ENCODE results near the gene NCF4.

Gene NCF4

DNA sequence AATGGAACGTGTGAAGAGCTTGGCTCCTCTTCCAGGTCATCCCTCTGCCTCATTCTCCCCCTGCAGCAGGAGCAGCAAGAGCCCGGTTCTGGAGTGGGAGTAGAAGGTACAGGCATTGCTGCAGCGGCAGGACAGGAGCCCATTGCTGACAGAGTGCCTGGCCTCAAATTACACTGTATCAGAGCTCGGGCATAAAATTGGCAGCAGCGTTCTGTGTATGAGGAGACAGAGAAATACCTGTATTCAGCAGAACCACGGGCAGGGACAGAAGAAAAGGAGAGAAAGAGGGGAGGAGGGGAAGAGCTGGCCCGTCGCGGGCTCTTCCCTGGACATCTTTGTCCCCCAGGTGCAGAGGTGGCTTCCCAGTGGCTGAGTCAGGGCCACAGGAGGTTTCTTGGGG lies 2.6 kb upstream of the NCF4 start:
- H3K23ac ChIP-seq (ENCODE audit: low read length): no peak overlapping the region

DNA sequence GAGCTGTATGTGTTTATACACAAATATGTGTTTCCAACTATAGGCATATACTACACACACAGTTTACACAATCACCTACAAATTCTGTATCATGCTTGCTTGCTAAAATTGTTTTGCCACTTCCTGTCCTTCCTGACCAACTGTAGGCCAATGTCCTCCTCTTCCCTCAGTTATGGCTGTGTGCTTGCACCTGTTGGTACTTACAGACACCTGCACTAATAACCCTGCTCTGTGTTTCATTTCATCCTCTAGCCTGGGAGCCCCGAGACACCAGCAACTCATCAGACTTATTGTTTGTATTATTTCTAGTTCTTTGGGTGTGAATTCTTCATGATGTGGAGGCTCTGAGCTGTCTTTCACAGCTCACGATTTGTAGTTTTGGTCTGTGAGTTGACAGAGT lies 1.8 kb upstream of the NCF4 start:
- Histone ChIP-seq H3K79me2 (ENCODE audit: control insufficient read depth, insufficient read depth, low read length, poor library complexity) (no peaks in the 10 kb centered on the region), H3K14ac (ENCODE audit: low read length) (no peak overlapping the region), H4K12ac (ENCODE audit: low read depth, low read length) (no peak overlapping the region), H2AFZ (ENCODE audit: insufficient read depth, low read length, poor library complexity) (no peak overlapping the region), H3K36me3 (ENCODE audit: control insufficient read depth in 1 of 2, insufficient read depth in 2 of 2, low read length in 2 of 2) (no peaks in the 10 kb centered on the region), H3K4me1 (ENCODE audit: control insufficient read depth in 1 of 2, insufficient read depth in 2 of 2, low read length in 2 of 2) (no peaks in the 10 kb centered on the region), H2BK5ac (ENCODE audit: low read depth, low read length, poor library complexity) (no peak overlapping the region), H2BK120ac (ENCODE audit: insufficient read depth, low read length, poor library complexity) (no peak overlapping the region), H3K27ac (ENCODE audit: low read depth, low read length) (no peak overlapping the region), H3K27me3 (ENCODE audit: insufficient read depth, low read length) (no peaks in the 10 kb centered on the region), H3K9ac (ENCODE audit: low read length) (no peak overlapping the region), H3K23ac (ENCODE audit: low read length) (no peak overlapping the region), H3K4me2 (ENCODE audit: low read length) (no peak overlapping the region), H3K79me1 (ENCODE audit: low read length) (no peaks in the 10 kb centered on the region), H2AK5ac (ENCODE audit: low read length) (no peak overlapping the region), H3K9me3 (ENCODE audit: insufficient read depth, low read depth, low read length) (peaks cover 2% of the 10 kb centered on the region), H3K4me3 (ENCODE audit: low read depth, low read length) (no peak overlapping the region), H3K4ac (ENCODE audit: low read depth, low read length) (no peak overlapping the region), H4K8ac (ENCODE audit: low read depth, low read length) (no peak overlapping the region), H3K18ac (ENCODE audit: low read length) (no peak overlapping the region), H2BK12ac (ENCODE audit: low read length) (no peak overlapping the region), H4K91ac (ENCODE audit: low read depth, low read length) (no peak overlapping the region)
- no CpG with 5 or more reads among the region's 2 CpGs for WGBS (ENCODE audit: extremely low coverage, insufficient coverage, insufficient read length)
- no peak for DNase-seq

More for the DNA sequence above, 2.6 kb upstream of the NCF4 start:
- H3K18ac ChIP-seq (ENCODE audit: low read length): no peak overlapping the region
- H3K9me3 ChIP-seq (ENCODE audit: insufficient read depth, low read depth, low read length): peaks cover 2% of the 10 kb centered on the region
- H3K9ac ChIP-seq (ENCODE audit: low read length): no peak overlapping the region
- no peaks in the 10 kb centered on the region for H3K36me3 ChIP-seq (ENCODE audit: control insufficient read depth in 1 of 2, insufficient read depth in 2 of 2, low read length in 2 of 2)
- H3K4me3 ChIP-seq (ENCODE audit: low read depth, low read length): no peak overlapping the region
- H2BK5ac ChIP-seq (ENCODE audit: low read depth, low read length, poor library complexity): no peak overlapping the region
- WGBS (ENCODE audit: extremely low coverage, insufficient coverage, insufficient read length): no CpG with 5 or more reads among the region's 9 CpGs
- H2AFZ ChIP-seq (ENCODE audit: insufficient read depth, low read length, poor library complexity): no peak overlapping the region
- no peak overlapping the region for H4K12ac ChIP-seq (ENCODE audit: low read depth, low read length)
- H3K79me2 ChIP-seq (ENCODE audit: control insufficient read depth, insufficient read depth, low read length, poor library complexity): no peaks in the 10 kb centered on the region
- no peak overlapping the region for H2BK12ac ChIP-seq (ENCODE audit: low read length)
- no peak overlapping the region for H3K4me2 ChIP-seq (ENCODE audit: low read length)
- no peak overlapping the region for H3K14ac ChIP-seq (ENCODE audit: low read length)
- no peaks in the 10 kb centered on the region for H3K27me3 ChIP-seq (ENCODE audit: insufficient read depth, low read length)
- no peaks in the 10 kb centered on the region for H3K79me1 ChIP-seq (ENCODE audit: low read length)
- H2AK5ac ChIP-seq (ENCODE audit: low read length): no peak overlapping the region
- no peak overlapping the region for H4K8ac ChIP-seq (ENCODE audit: low read depth, low read length)
- no peak for DNase-seq
- H3K4ac ChIP-seq (ENCODE audit: low read depth, low read length): no peak overlapping the region
- H3K27ac ChIP-seq (ENCODE audit: low read depth, low read length): no peak overlapping the region
- H2BK120ac ChIP-seq (ENCODE audit: insufficient read depth, low read length, poor library complexity): no peak overlapping the region
- H4K91ac ChIP-seq (ENCODE audit: low read depth, low read length): no peak overlapping the region
- H3K4me1 ChIP-seq (ENCODE audit: control insufficient read depth in 1 of 2, insufficient read depth in 2 of 2, low read length in 2 of 2): no peaks in the 10 kb centered on the region

DNA sequence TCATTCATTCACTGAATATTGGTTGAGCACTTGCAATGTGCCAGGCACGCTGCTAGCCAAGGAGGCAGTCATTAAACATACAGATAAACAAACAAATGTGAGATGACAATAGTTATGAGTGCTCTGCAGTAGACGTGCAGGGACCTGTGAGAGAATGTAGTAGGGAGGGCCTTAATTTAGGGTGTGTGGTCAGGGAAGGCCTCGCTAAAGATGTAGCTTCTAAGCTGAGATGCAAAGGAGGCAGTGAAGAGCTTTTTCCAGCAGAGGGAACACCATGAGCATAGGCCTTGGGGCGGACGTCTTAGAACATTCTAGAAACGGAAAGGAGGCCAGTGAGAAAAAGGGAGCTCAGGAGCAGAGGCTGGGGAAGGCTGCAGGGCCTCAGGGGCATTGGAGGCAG lies 789 bp upstream of the NCF4 start:
- Histone ChIP-seq H3K23ac (ENCODE audit: low read length) (no peak overlapping the region), H4K8ac (ENCODE audit: low read depth, low read length) (no peak overlapping the region), H3K36me3 (ENCODE audit: control insufficient read depth in 1 of 2, insufficient read depth in 2 of 2, low read length in 2 of 2) (no peaks in the 10 kb centered on the region), H2BK120ac (ENCODE audit: insufficient read depth, low read length, poor library complexity) (no peak overlapping the region), H2BK12ac (ENCODE audit: low read length) (no peak overlapping the region), H3K4me2 (ENCODE audit: low read length) (no peak overlapping the region), H3K27me3 (ENCODE audit: insufficient read depth, low read length) (no peaks in the 10 kb centered on the region), H3K9ac (ENCODE audit: low read length) (no peak overlapping the region), H3K27ac (ENCODE audit: low read depth, low read length) (no peak overlapping the region), H2BK5ac (ENCODE audit: low read depth, low read length, poor library complexity) (no peak overlapping the region), H4K91ac (ENCODE audit: low read depth, low read length) (no peak overlapping the region), H3K14ac (ENCODE audit: low read length) (no peak overlapping the region), H4K12ac (ENCODE audit: low read depth, low read length) (no peak overlapping the region), H2AK5ac (ENCODE audit: low read length) (no peak overlapping the region), H3K79me2 (ENCODE audit: control insufficient read depth, insufficient read depth, low read length, poor library complexity) (no peaks in the 10 kb centered on the region), H3K9me3 (ENCODE audit: insufficient read depth, low read depth, low read length) (peaks cover 4% of the 10 kb centered on the region), H3K18ac (ENCODE audit: low read length) (no peak overlapping the region), H3K4me3 (ENCODE audit: low read depth, low read length) (no peak overlapping the region), H3K4me1 (ENCODE audit: control insufficient read depth in 1 of 2, insufficient read depth in 2 of 2, low read length in 2 of 2) (no peaks in the 10 kb centered on the region), H3K79me1 (ENCODE audit: low read length) (no peaks in the 10 kb centered on the region), H3K4ac (ENCODE audit: low read depth, low read length) (no peak overlapping the region), H2AFZ (ENCODE audit: insufficient read depth, low read length, poor library complexity) (no peak overlapping the region)
- peak in 1 of 2 donors; percentile 21 for DNase-seq
- no CpG with 5 or more reads among the region's 6 CpGs for WGBS (ENCODE audit: extremely low coverage, insufficient coverage, insufficient read length)

DNA sequence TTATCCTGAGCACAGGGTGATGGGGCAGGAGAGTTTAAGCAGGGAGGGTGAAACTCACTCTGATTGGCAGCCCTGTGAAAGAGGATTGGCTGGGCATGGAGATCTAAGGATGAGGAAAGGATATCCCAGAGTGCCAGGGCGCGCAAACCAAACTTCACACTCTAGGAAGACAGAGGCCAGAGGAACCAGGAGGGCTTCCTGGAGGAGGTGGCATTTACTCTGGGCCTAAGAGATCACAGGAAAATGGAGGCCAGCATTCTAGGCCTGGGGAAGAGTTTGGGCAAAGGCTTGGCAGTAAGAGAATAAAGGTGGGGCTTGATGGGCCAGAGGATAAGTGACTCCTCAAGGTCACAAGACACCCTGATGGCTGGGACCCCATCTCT lies 377 bp upstream of the NCF4 start:
- Histone ChIP-seq H4K91ac (ENCODE audit: low read depth, low read length) (no peak overlapping the region), H3K4me2 (ENCODE audit: low read length) (no peak overlapping the region), H3K4me3 (ENCODE audit: low read depth, low read length) (no peak overlapping the region), H3K27me3 (ENCODE audit: insufficient read depth, low read length) (no peaks in the 10 kb centered on the region), H3K79me1 (ENCODE audit: low read length) (no peaks in the 10 kb centered on the region), H3K4me1 (ENCODE audit: control insufficient read depth in 1 of 2, insufficient read depth in 2 of 2, low read length in 2 of 2) (no peaks in the 10 kb centered on the region), H2AK5ac (ENCODE audit: low read length) (no peak overlapping the region), H4K12ac (ENCODE audit: low read depth, low read length) (no peak overlapping the region), H4K8ac (ENCODE audit: low read depth, low read length) (no peak overlapping the region), H2BK5ac (ENCODE audit: low read depth, low read length, poor library complexity) (no peak overlapping the region), H3K27ac (ENCODE audit: low read depth, low read length) (no peak overlapping the region), H3K14ac (ENCODE audit: low read length) (no peak overlapping the region), H3K4ac (ENCODE audit: low read depth, low read length) (no peak overlapping the region), H3K36me3 (ENCODE audit: control insufficient read depth in 1 of 2, insufficient read depth in 2 of 2, low read length in 2 of 2) (no peaks in the 10 kb centered on the region), H3K79me2 (ENCODE audit: control insufficient read depth, insufficient read depth, low read length, poor library complexity) (no peaks in the 10 kb centered on the region), H2BK12ac (ENCODE audit: low read length) (no peak overlapping the region), H3K9ac (ENCODE audit: low read length) (no peak overlapping the region), H3K18ac (ENCODE audit: low read length) (no peak overlapping the region), H3K9me3 (ENCODE audit: insufficient read depth, low read depth, low read length) (peaks cover 4% of the 10 kb centered on the region), H3K23ac (ENCODE audit: low read length) (no peak overlapping the region), H2AFZ (ENCODE audit: insufficient read depth, low read length, poor library complexity) (no peak overlapping the region), H2BK120ac (ENCODE audit: insufficient read depth, low read length, poor library complexity) (no peak overlapping the region)
- DNase-seq: no peak
- no CpG with 5 or more reads among the region's 2 CpGs for WGBS (ENCODE audit: extremely low coverage, insufficient coverage, insufficient read length)
